ENCODE results near the gene ERC1.
"Not testable (repeated sequence)": the region's sequence is repeated elsewhere in the genome, so short reads cannot be mapped to it uniquely, and the experiment has no call there.

ERC1 gene

DNA sequence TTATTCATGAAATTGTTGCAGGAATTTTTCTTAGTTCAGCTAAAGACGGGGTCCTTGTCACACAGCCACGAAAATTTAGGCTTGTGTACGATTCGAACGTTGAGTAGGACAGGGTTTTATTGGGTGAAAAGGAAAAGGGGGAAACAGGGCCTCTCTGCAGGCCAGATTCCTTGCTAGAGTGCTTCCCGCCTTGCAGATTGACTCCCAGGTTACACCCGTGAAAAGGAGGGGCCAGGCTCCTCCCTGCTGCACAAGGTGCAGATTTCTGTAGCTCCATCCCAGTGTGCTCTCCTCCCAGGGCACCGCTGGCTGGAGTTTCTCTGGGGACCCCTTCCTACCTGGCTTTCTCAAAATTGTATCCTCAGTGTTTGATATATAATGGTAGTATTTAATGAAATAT is 221.5 kb downstream of the ERC1 start:
- in situ Hi-C loops (cut with HindIII; ENCODE audit: low sequenced_read_pairs), result no loop called here

DNA sequence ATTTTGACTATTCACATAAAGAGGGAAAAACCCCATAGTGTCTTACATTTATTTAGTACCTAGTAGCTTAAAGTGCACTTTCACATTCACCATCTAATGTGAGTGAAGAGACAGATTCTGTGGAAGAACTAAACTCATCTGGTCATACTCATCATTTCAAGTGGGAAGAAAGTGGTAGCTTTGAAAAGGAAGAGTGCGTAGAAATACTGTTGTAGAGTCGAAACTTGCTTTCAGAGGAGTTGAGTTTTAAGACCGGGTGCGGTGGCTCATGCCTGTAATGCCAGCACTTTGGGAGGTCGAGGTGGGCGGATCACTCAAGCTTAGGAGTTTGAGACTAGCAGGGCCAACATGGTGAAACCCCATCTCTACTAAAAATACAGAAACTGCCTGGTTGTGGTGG is 222.2 kb downstream of the ERC1 start:
- in situ Hi-C loops (cut with HindIII; ENCODE audit: low sequenced_read_pairs), result no loop called here

DNA sequence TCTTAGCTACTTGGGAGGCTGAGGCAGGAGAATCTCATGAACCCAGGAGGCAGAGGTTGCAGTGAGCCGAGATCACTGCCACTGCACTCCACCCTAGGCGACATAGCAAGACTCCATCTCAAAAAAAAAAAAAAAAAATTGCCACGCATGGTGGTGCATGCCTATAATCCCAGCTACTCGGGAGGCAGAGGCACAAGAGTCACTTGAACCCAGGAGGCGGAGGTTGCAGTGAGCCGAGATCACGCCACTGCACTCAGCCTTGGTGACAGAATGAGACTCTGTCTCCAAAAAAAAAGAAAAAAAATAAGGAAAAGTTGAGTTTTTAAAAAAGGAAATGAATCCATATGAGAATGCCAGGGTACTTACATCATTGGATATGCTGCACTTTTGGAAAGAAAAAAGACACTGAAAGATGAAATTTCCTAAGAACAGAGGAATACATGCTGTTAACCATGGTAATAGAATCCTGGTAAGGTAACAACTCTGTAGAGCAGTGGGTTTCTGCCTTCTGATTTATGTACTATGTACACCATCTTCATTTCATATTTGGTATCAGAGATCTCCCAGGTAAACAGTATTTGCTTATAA is 222.7 kb downstream of the ERC1 start:
- in situ Hi-C loops (cut with HindIII; ENCODE audit: low sequenced_read_pairs), result no loop called here

DNA sequence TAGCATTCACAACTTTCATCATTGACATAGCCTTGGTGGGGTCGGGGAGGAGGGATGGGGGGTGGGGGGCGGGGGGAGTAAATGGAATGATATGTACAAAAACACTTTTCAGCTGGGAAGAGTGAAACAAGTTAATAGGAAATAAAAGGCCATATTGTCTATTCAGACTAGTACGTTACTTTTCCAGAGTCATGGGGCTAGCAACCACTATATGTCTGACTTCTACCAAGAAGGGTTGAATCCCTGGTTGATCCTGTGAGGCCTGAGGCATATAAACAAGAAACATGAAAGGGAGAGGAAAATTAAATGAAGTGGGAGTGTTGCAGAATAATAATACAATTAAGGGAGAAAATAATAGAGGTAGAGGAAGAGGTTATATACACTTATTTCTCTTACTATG is 225.5 kb downstream of the ERC1 start:
- in situ Hi-C loops (cut with HindIII; ENCODE audit: low sequenced_read_pairs), result no loop called here

DNA sequence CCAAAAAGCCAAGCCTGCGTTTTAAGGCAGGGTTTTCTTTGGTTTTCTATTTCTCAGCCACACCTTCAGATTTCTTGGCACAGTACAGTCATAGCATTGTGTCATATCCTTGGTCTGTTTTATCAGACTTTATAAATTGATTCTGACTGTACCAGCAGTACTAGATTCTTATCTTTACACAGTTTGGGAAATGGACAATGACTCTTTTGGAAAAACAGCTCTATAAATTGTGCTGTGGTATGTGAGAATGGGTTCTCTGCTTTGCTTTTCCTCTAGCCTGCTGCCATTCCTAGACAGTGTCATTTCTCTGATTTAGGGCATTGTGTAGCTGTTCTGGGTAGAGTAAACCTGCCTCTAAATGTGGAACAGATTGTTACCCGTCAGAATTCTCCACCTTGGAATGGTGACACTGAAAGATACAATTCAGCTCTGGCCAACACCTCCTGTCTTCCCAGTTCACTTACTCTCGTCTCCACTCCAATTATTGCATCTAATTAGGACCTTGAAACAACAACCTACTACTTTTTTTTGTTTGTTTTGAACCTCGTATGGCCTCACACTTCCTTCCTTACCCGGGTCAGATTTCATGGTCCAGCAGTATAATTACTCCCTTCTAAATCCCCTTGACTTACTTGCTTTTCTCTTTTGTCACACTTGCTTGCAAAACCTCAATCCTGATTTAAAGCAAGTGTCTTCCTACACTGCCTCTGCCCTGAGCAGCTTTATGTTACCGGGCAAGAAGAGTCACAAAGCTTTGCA is 226.3 kb downstream of the ERC1 start:
- in situ Hi-C loops (cut with HindIII; ENCODE audit: low sequenced_read_pairs), result no loop called here

DNA sequence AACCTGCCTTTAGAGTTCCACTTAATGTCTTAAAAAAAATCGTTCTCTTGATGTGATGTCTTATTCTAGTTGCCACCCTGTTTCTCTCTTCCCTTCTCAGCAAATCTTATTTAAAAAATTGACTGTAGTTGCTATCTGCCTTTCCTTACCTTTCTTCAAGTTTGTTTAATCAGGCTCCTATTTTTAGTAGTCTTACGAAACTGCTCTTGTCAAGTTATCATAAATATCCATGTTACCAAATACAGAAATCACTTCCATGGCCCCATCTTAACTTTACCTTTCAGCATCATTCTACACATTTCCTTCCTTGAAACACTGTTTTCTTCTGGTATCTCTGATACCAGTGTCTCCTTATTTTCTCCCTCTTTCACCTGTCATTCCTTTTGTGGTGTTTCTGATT is 227.3 kb downstream of the ERC1 start:
- in situ Hi-C loops (cut with HindIII; ENCODE audit: low sequenced_read_pairs), result no loop called here

DNA sequence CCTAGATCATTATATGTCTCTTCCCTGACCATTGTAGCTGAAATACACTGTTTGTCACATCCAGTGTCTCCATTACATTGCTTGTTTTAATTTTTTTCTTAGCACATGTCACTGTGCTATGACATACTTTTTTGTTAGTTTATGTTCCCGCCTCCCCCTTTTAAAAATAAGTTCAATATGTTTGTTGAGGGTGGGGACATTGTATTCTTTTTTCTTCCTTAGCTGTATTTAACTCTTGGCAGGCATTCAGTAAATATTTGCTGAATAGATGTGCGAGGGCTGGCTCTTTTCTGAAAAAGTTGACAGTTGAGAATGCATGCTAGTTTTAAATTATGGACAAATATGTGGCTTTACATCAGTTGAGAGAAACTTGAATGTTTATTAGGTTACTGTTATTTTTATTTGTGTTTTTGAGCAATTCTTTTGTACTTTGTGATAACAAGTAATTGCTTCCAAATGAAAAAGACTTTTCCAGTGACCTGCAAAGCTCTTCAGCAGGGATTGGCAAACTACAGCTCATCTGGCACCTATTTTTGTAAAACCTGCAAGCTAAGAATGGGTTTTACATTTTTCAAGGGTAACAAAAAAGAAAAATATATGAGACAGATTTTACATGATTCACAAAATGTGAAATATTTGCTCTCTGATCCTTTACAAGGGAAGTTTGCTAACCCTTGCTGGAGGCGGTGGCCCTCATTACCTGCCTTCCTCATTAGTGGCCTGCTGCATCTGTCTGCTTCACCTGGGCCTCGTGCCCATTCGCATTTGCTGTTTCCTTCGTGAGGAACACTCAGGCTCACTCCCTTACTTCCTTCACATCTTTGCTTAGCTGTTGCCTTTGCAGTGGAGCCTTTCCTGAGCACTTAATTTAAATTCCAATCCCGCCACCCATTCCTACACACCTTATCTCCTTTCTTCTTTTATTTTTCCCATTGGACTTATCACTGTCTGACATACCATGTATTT is 229.4 kb downstream of the ERC1 start:
- in situ Hi-C loops (cut with HindIII; ENCODE audit: low sequenced_read_pairs), result no loop called here

DNA sequence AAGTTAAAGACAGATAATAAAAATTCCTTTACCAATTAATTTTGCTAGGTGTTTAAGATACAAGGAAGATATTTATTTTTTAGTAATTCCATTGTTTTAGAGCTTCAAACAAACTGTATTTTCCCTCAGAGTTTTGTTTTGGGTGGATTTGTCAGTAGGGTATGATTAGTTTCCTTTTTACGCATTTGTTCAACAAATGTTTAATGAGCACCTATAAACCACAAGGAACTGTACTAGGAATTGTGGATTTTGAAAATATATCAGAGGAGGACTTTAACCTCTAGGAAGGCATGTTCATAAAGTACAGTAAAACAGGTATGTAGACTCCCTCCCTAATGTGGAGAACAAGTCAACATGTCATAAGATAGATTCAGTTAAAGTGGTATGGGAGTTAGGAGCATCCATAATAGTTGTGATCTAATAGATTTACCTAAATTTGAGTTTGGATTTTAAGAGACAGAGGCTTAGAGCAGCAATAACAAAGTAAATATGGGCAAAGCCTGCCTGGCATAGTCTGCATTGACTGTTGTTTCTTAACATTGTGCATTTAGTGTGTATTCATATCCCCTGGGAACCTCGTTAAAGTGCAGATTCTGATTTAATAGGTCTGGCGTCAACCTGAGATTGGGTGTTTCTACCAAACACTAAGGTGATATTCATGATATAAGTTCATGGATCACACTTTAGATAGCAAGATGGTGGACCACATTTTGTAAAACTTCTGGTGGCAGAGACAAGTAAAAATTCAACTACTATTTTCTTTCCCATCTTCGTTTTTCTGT is 232.0 kb downstream of the ERC1 start:
- in situ Hi-C loops (cut with HindIII; ENCODE audit: low sequenced_read_pairs), result no loop called here

DNA sequence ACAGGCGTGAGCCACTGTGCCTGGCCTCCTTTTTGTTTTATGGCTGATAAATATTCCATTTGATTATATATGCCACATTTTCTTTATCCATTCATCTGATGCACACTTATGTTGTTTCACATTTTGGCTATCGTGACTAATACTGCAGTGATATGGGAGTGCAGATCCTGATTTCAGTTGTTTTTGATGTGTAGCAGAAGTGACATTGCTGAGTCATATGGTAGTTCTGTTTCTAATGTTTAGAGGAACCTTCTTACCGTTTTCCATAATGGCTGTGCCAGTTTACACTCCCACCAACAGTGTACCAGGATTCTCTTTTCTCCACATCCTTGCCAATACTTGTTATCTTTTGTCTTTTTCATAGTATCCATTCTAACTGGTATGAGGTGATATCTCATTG is 235.9 kb downstream of the ERC1 start:
- in situ Hi-C loops (cut with HindIII; ENCODE audit: low sequenced_read_pairs), result loop anchor here (5.0 kb wide), 1 partner anchor 75 kb away; no protein-coding TSS in a partner anchor

DNA sequence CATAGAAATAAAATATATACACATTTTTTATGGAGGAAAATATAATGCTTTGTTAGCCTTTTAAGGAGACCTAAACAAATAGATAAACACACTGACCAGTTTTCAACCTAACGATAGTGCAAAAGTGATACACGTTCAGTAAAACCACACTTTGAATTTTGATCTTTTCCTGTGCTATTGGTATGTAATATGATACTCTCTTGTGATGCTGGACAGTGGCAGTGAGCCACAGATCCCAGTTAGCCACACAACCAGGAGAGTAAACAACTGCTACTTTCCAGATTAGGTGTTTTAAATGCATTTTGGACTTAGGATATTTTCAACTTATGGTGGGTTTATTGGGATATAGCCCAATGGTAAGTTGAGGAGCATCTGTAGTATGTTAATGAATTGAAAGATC is 243.1 kb downstream of the ERC1 start:
- in situ Hi-C loops (cut with HindIII; ENCODE audit: low sequenced_read_pairs), result no loop called here

DNA sequence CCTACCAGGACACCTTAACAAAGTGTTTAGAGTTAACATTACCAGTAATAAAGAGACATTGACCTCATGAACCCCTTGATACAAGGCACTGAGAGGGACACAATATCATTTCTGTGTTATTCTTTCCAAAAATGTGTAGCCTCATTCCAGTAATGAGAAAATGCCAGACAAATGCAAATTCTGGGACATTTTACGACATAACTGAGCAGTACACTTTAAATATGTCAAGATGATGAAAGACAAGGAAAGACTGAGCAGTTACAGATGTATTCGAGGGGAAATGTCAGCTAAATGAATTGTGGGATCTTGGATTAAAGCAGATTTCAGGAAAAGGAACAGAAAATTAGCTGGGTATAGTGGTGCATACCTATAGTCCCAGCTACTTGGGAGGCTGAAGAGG is 255.6 kb downstream of the ERC1 start:
- in situ Hi-C loops (cut with HindIII; ENCODE audit: low sequenced_read_pairs), result no loop called here

DNA sequence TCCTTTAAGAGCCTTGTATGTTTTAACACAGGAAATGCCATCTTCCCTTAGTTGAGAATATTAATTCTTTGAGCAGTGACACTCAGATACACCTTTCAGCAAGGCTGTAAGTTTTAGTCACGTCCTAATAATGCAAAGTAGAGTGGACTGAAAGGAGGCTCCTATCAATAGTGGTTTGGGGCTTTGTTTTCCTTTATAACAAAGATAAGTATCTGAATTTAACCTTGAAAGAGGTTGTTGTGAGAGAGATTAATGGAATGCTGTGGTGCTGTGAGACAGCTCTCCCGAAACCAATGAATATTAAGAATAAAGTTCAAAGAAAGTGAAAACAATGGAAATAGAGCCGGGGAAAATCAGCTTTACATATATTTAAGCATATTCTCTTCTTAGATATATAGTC is 259.6 kb downstream of the ERC1 start:
- in situ Hi-C loops (cut with HindIII; ENCODE audit: low sequenced_read_pairs), result no loop called here

DNA sequence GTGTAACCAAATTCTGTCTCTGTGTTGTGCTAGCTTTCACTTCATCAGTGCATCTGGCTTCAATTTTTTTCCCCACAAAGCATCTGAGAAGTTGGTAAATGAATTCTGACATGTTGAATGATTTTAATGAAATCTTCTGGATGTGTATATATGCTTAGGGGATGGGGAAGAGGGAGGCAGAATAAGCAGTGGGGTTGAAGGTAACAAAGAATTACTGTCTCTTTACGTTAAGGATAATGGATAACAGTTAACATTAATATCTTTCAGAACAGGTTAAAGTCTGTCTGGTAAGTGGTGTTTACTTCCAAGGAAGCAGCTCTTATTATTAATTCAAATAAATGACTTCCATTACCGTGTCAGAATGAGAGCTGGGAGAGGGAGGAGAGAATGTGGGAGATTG is 261.7 kb downstream of the ERC1 start:
- in situ Hi-C loops (cut with HindIII; ENCODE audit: low sequenced_read_pairs), result no loop called here

DNA sequence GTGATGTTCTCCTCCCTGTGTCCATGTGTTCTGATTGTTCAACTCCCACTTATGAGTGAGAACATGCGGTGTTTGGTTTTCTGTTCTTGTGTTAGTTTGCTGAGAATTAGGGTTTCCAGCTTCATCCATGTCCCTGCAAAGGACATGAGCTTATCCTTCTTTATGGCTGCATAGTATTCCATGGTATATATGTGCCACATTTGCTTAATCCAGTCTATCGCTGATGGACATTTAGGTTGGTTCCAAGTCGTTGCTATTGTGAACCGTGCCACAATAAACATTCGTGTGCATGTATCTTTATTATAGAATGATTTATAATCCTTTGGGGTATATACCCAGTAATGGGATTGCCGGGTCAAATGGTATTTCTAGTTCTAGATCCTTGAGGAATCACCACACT is 264.1 kb downstream of the ERC1 start:
- in situ Hi-C loops (cut with HindIII; ENCODE audit: low sequenced_read_pairs), result not testable (repeated sequence)

DNA sequence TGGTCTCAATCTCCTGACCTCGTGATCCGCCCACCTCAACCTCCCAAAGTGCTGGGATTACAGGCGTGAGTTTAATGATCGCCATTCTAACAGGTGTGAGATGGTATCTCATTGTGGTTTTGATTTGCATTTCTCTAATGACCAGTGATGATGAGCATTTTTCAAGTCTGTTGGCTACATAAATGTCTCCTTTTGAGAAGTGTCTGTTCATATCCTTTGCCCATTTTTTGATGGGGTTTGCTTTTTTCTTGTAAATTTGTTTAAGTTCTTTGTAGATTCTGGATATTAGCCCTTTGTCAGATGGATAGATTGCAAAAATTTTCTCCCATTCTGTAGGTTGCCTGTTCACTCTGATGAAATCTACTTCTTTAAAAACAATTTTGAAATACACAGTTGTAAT is 264.8 kb downstream of the ERC1 start:
- in situ Hi-C loops (cut with HindIII; ENCODE audit: low sequenced_read_pairs), result not testable (repeated sequence)

DNA sequence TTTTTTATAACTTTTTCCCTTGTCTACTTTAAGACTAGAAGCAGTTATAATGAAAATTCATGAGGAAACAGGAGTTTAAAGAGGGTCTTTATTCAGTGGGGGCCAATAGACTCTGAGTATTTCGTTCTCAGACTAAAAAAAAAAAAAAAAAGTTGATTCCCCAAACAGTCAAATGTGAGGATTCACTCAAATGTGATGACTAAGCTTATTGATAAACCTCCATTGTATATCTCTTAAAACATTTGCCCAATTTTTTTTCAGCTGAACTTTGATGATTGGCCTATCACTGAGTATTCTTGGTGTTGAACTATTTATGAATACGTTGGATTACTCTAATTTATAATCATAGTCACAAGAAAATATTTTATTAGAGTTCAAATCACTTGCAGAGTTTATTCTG is 265.3 kb downstream of the ERC1 start:
- in situ Hi-C loops (cut with HindIII; ENCODE audit: low sequenced_read_pairs), result no loop called here

DNA sequence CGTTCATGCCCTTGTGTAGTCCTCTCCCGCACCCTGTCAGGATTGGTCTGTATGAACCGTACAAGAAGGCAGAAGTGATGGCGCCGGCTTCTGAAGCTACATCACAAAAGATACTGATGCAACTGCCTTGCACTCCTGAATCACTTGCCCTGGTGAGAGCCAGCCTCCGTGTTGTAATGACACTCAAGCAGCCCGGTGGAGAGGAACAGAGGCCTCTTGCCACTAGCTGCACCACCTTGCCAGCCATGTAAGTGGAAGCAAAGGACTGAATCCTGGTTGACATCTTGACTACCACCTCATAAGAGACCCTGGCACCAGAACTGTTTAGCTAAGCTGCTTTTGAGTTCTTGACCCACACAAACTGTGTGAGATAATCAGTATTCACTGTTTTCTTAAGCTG is 266.0 kb downstream of the ERC1 start:
- in situ Hi-C loops (cut with HindIII; ENCODE audit: low sequenced_read_pairs), result no loop called here

DNA sequence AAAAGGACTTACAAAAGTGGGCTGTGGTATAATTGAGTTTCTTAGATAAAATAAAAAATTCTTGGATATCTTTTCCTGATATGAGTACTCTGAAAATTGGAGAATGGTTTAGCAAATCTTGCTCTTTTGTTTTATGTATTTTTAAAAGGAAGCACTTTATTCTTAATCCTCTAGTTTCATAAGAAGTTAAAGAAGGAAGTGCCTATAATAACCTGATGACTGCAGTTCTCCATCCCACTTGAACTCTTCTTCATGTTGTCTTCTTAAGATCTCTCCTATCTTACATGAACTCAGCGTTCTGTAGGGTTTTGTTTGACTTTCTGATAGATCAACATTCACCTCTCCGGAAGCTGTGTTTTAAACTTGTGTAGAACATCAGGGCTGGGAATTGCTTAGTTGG is 271.0 kb downstream of the ERC1 start:
- in situ Hi-C loops (cut with HindIII; ENCODE audit: low sequenced_read_pairs), result no loop called here

DNA sequence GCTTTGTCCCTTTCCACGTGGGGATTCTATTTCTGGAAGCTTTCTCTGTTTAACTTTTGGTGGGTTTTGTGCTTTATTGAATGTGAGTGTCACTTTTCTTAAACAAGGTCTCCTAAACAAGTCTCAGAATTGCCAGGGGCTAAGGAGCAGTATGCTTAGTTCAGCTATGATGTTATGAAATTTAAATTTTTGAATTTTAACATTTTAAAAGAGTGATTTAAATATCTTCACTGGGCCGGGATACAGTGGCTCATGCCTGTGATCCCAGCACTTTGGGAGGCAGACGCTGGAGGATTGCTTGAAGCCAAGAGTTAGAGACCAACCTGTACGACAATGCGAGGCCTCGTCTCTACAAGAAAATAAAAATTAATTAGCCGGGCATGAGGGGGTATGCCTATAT is 276.2 kb downstream of the ERC1 start:
- in situ Hi-C loops (cut with HindIII; ENCODE audit: low sequenced_read_pairs), result loop anchor here (5.0 kb wide), 1 partner anchor 75 kb away; no protein-coding TSS in a partner anchor

DNA sequence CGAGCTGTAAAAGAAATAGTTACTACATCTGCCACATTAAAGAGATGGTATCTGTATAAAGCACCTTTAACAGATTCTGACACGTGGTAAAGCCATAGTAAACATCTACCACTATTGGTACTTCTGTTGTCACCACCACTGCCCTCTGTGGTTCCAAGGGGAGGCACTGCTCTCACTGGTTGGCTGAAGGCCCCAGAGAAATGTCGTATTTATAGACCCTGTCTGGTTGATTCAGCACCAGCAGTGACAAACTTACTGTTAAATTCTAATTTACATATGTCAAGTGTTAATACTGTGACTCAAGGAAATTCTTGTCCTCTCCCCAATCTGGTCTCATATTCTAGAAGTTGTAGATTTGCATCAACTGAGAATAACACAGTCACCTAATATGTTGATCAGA is 281.1 kb downstream of the ERC1 start:
- in situ Hi-C loops (cut with HindIII; ENCODE audit: low sequenced_read_pairs), result no loop called here

DNA sequence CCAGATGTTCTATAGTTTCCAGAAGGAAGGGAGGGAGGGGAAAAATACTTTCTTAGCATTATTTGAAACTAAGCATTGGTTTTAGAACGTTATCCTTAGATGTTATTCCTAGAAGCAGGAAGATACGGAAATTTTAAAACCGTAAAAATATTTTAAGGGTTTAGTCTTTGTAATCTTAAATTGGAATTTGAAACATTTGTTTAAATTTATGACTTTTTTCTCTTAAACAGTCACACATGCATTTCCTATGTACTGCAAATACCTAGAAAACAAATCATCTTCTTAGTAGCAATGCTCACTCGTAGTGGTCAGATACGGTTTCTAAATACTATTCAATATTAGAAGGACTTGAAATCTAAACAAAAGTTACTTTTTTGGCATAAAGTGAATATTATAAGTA is 282.0 kb downstream of the ERC1 start:
- in situ Hi-C loops (cut with HindIII; ENCODE audit: low sequenced_read_pairs), result no loop called here
